K562 (cell line): ENCODE data around the gene ZNF778. TPM values are rescaled to one million over a fixed set of nuclear protein-coding genes. Genes with fewer than 3 reads are reported as not detected.

Experiments
- E2F5 ChIP-seq: sonication (generic); formaldehyde crosslinking; IDR thresholded peaks from 2 replicates; pipeline ENCODE4 v1.8.0; 2022; ENCODE audit warnings: mild to moderate bottlenecking, missing genetic modification reagents
- E2F6 ChIP-seq, 2 experiments: IDR thresholded peaks; 2 replicates each; pipeline ENCODE4 v1.6.1; 2011; ENCODE audit warnings: borderline replicate concordance in 1 of 2, control low read depth in 1 of 2, low read depth in 1 of 2, low read length in 1 of 2, mild to moderate bottlenecking in 1 of 2, mixed read lengths in 1 of 2, moderate library complexity in 1 of 2; ENCODE audit not compliant: insufficient read depth in 1 of 2, insufficient read length in 1 of 2, poor library complexity in 1 of 2, severe bottlenecking in 1 of 2; ENCODE audit errors: extremely low read depth in 1 of 2
- HNRNPL ChIP-seq: fragments of 200-400 bp; formaldehyde crosslinking; IDR thresholded peaks from 2 replicates; pipeline ENCODE4 v1.6.1; 2017; ENCODE audit warnings: low read depth, mild to moderate bottlenecking, low read length
- HSF4 ChIP-seq: fragments of 250-450 bp; sonication (Bioruptor Pico); IDR thresholded peaks from 2 replicates; pipeline ENCODE4 v2.1.2; 2022; ENCODE audit warnings: mild to moderate bottlenecking, moderate library complexity, borderline replicate concordance
- JUNB ChIP-seq: fragments of 450-650 bp; formaldehyde crosslinking; conservative IDR thresholded peaks from 2 replicates; pipeline ENCODE4 v1.4.0; 2020; ENCODE audit warnings: mild to moderate bottlenecking
- KLF16 ChIP-seq: IDR thresholded peaks from 2 replicates; pipeline ENCODE4 v1.6.1; 2016; ENCODE audit warnings: antibody characterized with exemption
- NRF1 ChIP-seq, 2 experiments: fragments of 450-650 bp; IDR thresholded peaks in 1 of 2; conservative IDR thresholded peaks in 1 of 2; 2 replicates each; pipeline ENCODE4 v1.6.1; 2014; ENCODE audit warnings: mild to moderate bottlenecking in 2 of 2
- PTTG1 ChIP-seq: fragments of 450-650 bp; IDR thresholded peaks from 2 replicates; pipeline ENCODE4 v1.6.1; 2016; ENCODE audit warnings: low read depth, mild to moderate bottlenecking, missing genetic modification characterization, missing compliant biosample characterization
- THRB ChIP-seq: fragments of 450-650 bp; formaldehyde crosslinking; conservative IDR thresholded peaks from 2 replicates; pipeline ENCODE4 v1.4.0; 2022; ENCODE audit warnings: mild to moderate bottlenecking, missing genetic modification characterization
- ZC3H8 ChIP-seq: fragments of 450-650 bp; IDR thresholded peaks from 2 replicates; pipeline ENCODE4 v1.6.1; 2017
- ZNF280A ChIP-seq: fragments of 450-650 bp; IDR thresholded peaks from 2 replicates; pipeline ENCODE4 v1.6.1; 2018; ENCODE audit warnings: mild to moderate bottlenecking, low read depth; ENCODE audit not compliant: partially characterized antibody
- ZNF311 ChIP-seq: fragments of 250-450 bp; sonication (Bioruptor Pico); IDR thresholded peaks from 2 replicates; pipeline ENCODE4 v1.4.0; 2020; ENCODE audit warnings: mild to moderate bottlenecking, moderate library complexity
- polyA plus RNA-seq, 8 experiments: library from polyadenylated mRNA; depleted of rRNA in 4 of 8; stranded (reverse) in 5 of 8; unstranded in 3 of 8; fragments of >200 nt; fragmentation: Nextera tagmentation in 2 of 8; fragmentation: Illumina TruSeq in 1 of 8; extraction: Ambion mirVana in 2 of 8; extraction: Trizol in 1 of 8; gene quantifications; 2 replicates each; pipeline versions ENCODE4 v1.2.1 to v1.2.3, GENCODE V29; 2011 to 2014; ENCODE audit warnings: inconsistent platforms in 1 of 8, missing spikeins in 1 of 8
- total RNA-seq, 7 experiments: library from RNA; depleted of rRNA in 6 of 7; stranded (reverse); fragments of >200 nt in 6 of 7; fragmentation: Illumina TruSeq in 2 of 7; extraction: Trizol in 2 of 7; gene quantifications; 2 replicates each; pipeline versions ENCODE4 v1.2.1 to v1.2.3, GENCODE V29; 2011 to 2021; ENCODE audit warnings: low replicate concordance in 1 of 7
- TF ChIP-seq, protein P1 (sequence below), 2 experiments: fragments of 450-650 bp in 1 of 2; sonication (generic) in 1 of 2; formaldehyde crosslinking in 1 of 2; IDR thresholded peaks in 1 of 2; conservative IDR thresholded peaks in 1 of 2; 2 replicates each; pipeline versions ENCODE4 v1.6.1 to v1.8.1; 2016 to 2023; ENCODE audit warnings: mild to moderate bottlenecking in 2 of 2, moderate library complexity in 2 of 2, inconsistent platforms in 1 of 2, missing genetic modification reagents in 1 of 2
- TF ChIP-seq, protein P2 (sequence below): fragments of 200-800 bp; sonication (Bioruptor generic); IDR thresholded peaks from 2 replicates; pipeline ENCODE4 v1.6.1; 2016; ENCODE audit warnings: missing genetic modification characterization, missing compliant biosample characterization

ZNF778 gene
- total and polyA plus RNA-seq, 9 of the 15 experiments (the other 6 are each of a cell fraction or from before 2014, with no cell fraction given): 0.70 to 60.6 (median 7.5) TPM

GRCh38 chr16:89187032-89187769, 30.3 kb upstream of the ZNF778 start (continued):
- no peak for TF ChIP-seq PTTG1 (tag)
- TF ChIP-seq, protein P1, sequence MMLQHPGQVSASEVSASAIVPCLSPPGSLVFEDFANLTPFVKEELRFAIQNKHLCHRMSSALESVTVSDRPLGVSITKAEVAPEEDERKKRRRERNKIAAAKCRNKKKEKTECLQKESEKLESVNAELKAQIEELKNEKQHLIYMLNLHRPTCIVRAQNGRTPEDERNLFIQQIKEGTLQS (IDR thresholded peaks at IDR 0.05): no peak
- TF ChIP-seq, protein P1 (CRISPR knock-in tag; conservative IDR thresholded peaks at IDR 0.05): no peak
- TF ChIP-seq KLF16: no peak
- no peak for TF ChIP-seq THRB
- no peak for TF ChIP-seq JUNB (CRISPR knock-in tag)
- no peak for TF ChIP-seq NRF1 (conservative IDR thresholded peaks at IDR 0.05 in 1 of 2, IDR thresholded peaks at IDR 0.05 in 1 of 2)
- no peak for TF ChIP-seq E2F6 (IDR thresholded peaks at IDR 0.05; ENCODE audit: borderline replicate concordance in 1 of 2, extremely low read depth in 1 of 2, insufficient read depth in 1 of 2, insufficient read length in 1 of 2, low read depth in 1 of 2, low read length in 1 of 2, poor library complexity in 1 of 2, severe bottlenecking in 1 of 2)
- no peak for TF ChIP-seq ZC3H8
- no peak for TF ChIP-seq ZNF311 (CRISPR knock-in tag)
- 0 out of 2 replicates have a peak, but pooled peaks have one; percentile 80 for TF ChIP-seq E2F5 (CRISPR knock-in tag)
- no peak for TF ChIP-seq HSF4 (CRISPR knock-in tag)
- peak; percentile 40 for TF ChIP-seq ZNF280A
- TF ChIP-seq, protein P2, sequence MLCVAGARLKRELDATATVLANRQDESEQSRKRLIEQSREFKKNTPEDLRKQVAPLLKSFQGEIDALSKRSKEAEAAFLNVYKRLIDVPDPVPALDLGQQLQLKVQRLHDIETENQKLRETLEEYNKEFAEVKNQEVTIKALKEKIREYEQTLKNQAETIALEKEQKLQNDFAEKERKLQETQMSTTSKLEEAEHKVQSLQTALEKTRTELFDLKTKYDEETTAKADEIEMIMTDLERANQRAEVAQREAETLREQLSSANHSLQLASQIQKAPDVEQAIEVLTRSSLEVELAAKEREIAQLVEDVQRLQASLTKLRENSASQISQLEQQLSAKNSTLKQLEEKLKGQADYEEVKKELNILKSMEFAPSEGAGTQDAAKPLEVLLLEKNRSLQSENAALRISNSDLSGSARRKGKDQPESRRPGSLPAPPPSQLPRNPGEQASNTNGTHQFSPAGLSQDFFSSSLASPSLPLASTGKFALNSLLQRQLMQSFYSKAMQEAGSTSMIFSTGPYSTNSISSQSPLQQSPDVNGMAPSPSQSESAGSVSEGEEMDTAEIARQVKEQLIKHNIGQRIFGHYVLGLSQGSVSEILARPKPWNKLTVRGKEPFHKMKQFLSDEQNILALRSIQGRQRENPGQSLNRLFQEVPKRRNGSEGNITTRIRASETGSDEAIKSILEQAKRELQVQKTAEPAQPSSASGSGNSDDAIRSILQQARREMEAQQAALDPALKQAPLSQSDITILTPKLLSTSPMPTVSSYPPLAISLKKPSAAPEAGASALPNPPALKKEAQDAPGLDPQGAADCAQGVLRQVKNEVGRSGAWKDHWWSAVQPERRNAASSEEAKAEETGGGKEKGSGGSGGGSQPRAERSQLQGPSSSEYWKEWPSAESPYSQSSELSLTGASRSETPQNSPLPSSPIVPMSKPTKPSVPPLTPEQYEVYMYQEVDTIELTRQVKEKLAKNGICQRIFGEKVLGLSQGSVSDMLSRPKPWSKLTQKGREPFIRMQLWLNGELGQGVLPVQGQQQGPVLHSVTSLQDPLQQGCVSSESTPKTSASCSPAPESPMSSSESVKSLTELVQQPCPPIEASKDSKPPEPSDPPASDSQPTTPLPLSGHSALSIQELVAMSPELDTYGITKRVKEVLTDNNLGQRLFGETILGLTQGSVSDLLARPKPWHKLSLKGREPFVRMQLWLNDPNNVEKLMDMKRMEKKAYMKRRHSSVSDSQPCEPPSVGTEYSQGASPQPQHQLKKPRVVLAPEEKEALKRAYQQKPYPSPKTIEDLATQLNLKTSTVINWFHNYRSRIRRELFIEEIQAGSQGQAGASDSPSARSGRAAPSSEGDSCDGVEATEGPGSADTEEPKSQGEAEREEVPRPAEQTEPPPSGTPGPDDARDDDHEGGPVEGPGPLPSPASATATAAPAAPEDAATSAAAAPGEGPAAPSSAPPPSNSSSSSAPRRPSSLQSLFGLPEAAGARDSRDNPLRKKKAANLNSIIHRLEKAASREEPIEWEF (CRISPR knock-in tag): no peak
- TF ChIP-seq HNRNPL: no peak
